Neural progenitor cell (in vitro differentiated cells): Measurements from ENCODE around the gene AGAP6. TPM values are rescaled to one million over a fixed set of nuclear protein-coding genes. Genes with fewer than 3 reads are reported as not detected.
"Not testable (repeated sequence)": the region's sequence is repeated elsewhere in the genome, so short reads cannot be mapped to it uniquely, and the experiment has no call there.

Source experiments
- DNase-seq: peaks from one replicate; pipeline ENCODE4 v3.0.0-alpha.2; 2016; ENCODE audit warnings: low spot score
- H2AFZ ChIP-seq: fragments of 200-600 bp; sonication (generic); replicated peaks from 2 replicates; pipeline ENCODE4 v1.6.1; 2016; ENCODE audit warnings: antibody characterized with exemption
- H3F3A ChIP-seq: fragments of 200-600 bp; sonication (generic); 2 replicates; pipeline ENCODE4 v1.6.1; 2016; ENCODE audit warnings: antibody characterized with exemption, low read depth
- H3K27ac ChIP-seq: fragments of 200-600 bp; sonication (generic); 2 replicates; pipeline ENCODE4 v1.5.1; 2016; ENCODE audit warnings: mild to moderate bottlenecking
- H3K27me3 ChIP-seq: fragments of 200-600 bp; sonication (generic); 2 replicates; pipeline ENCODE4 v1.6.1; 2016; ENCODE audit warnings: mild to moderate bottlenecking, moderate library complexity
- H3K36me3 ChIP-seq: fragments of 200-600 bp; sonication (generic); 2 replicates; pipeline ENCODE4 v1.5.1; 2016
- H3K4me1 ChIP-seq: fragments of 200-600 bp; sonication (generic); 2 replicates; pipeline ENCODE4 v1.6.1; 2016; ENCODE audit warnings: mixed run types
- H3K4me2 ChIP-seq: fragments of 200-600 bp; sonication (generic); 2 replicates; pipeline ENCODE4 v1.6.1; 2016
- H3K4me3 ChIP-seq: fragments of 200-600 bp; sonication (generic); 2 replicates; pipeline ENCODE4 v1.5.1; 2016
- H3K79me2 ChIP-seq: fragments of 200-600 bp; sonication (generic); 2 replicates; pipeline ENCODE4 v1.6.1; 2016; ENCODE audit warnings: low read depth
- H3K9ac ChIP-seq: fragments of 200-600 bp; sonication (generic); 2 replicates; pipeline ENCODE4 v1.6.1; 2016
- H3K9me3 ChIP-seq: fragments of 200-600 bp; sonication (generic); 2 replicates; pipeline ENCODE4 v1.5.1; 2016; ENCODE audit warnings: low read depth
- H4K20me1 ChIP-seq: fragments of 200-600 bp; sonication (generic); 2 replicates; pipeline ENCODE4 v1.6.1; 2016; ENCODE audit warnings: low read depth
- H3K27ac Mint-ChIP-seq: 3 replicates; pipeline ENCODE4 v1.8.0; 2021; ENCODE audit warnings: mixed read lengths
- H3K27me3 Mint-ChIP-seq: 2 replicates; pipeline ENCODE4 v1.8.0; 2022; ENCODE audit warnings: low read depth, mild to moderate bottlenecking, inconsistent platforms, moderate library complexity, mixed read lengths; ENCODE audit not compliant: insufficient read depth
- H3K36me3 Mint-ChIP-seq: 3 replicates; pipeline ENCODE4 v1.8.0; 2021; ENCODE audit warnings: mixed read lengths
- H3K4me1 Mint-ChIP-seq: 3 replicates; pipeline ENCODE4 v1.8.0; 2021; ENCODE audit warnings: mixed read lengths
- H3K4me3 Mint-ChIP-seq: 3 replicates; pipeline ENCODE4 v1.8.0; 2021; ENCODE audit warnings: mild to moderate bottlenecking, moderate library complexity, mixed read lengths
- H3K9me3 Mint-ChIP-seq: 3 replicates; pipeline ENCODE4 v1.8.0; 2020; ENCODE audit warnings: mixed read lengths
- EZH2 ChIP-seq: fragments of 200-600 bp; sonication (generic); IDR thresholded peaks from 2 replicates; pipeline ENCODE4 v1.6.1; 2017; ENCODE audit warnings: antibody characterized with exemption, mild to moderate bottlenecking, moderate library complexity
- EZH2phosphoT487 ChIP-seq: fragments of 200-600 bp; sonication (generic); IDR thresholded peaks from 2 replicates; pipeline ENCODE4 v1.6.1; 2017; ENCODE audit warnings: antibody characterized with exemption
- total RNA-seq: library from RNA; depleted of rRNA; stranded (reverse); fragments of >200 nt; gene quantifications from 2 replicates; pipeline ENCODE4 v1.2.3, GENCODE V29; 2015; ENCODE audit warnings: low replicate concordance

Gene AGAP6
- total RNA-seq, 1 donor from 2014 or later: 12.3 TPM

GRCh38 chr10:50015596-50016220 is 27.5 kb downstream of the AGAP6 start:
- not testable (repeated sequence) for H3K27ac Mint-ChIP-seq, H3K36me3 Mint-ChIP-seq, H3K4me3 ChIP-seq, H3K79me2 ChIP-seq, H3F3A ChIP-seq, H3K36me3 ChIP-seq, H3K9ac ChIP-seq, H3K9me3 Mint-ChIP-seq, H3K27ac ChIP-seq, H2AFZ ChIP-seq, H3K4me1 Mint-ChIP-seq, H3K9me3 ChIP-seq, H4K20me1 ChIP-seq, H3K27me3 Mint-ChIP-seq, H3K4me1 ChIP-seq, H3K4me3 Mint-ChIP-seq, DNase-seq, H3K27me3 ChIP-seq, H3K4me2 ChIP-seq

- H4K20me1 ChIP-seq, H3K36me3 Mint-ChIP-seq, H3K4me1 Mint-ChIP-seq: not testable (repeated sequence)
Observed at GRCh38 chr10:50016926-50017325, 28.7 kb downstream of the AGAP6 start.

GRCh38 chr10:50017646-50018045 is 29.4 kb downstream of the AGAP6 start:
- H3K27me3 Mint-ChIP-seq, H3K9me3 Mint-ChIP-seq, H3K4me3 Mint-ChIP-seq, H3K27ac Mint-ChIP-seq, H2AFZ ChIP-seq, H3K4me3 ChIP-seq, H3K4me1 Mint-ChIP-seq, H3K36me3 Mint-ChIP-seq, DNase-seq, H3K36me3 ChIP-seq, H4K20me1 ChIP-seq, H3K79me2 ChIP-seq, H3K27me3 ChIP-seq, H3K9ac ChIP-seq, H3K4me2 ChIP-seq, H3F3A ChIP-seq, H3K9me3 ChIP-seq, H3K27ac ChIP-seq, H3K4me1 ChIP-seq: not testable (repeated sequence)

More at GRCh38 chr10:50016926-50017325, 28.7 kb downstream of the AGAP6 start:
- H3K36me3 ChIP-seq, H3K4me1 ChIP-seq, H3K4me2 ChIP-seq, H3K9ac ChIP-seq, H3K9me3 ChIP-seq, DNase-seq, H3K27ac Mint-ChIP-seq, H3K4me3 Mint-ChIP-seq, H3K27me3 Mint-ChIP-seq, H3K27ac ChIP-seq, H3K27me3 ChIP-seq, H3K79me2 ChIP-seq, H2AFZ ChIP-seq, H3K4me3 ChIP-seq, H3K9me3 Mint-ChIP-seq, H3F3A ChIP-seq: not testable (repeated sequence)

GRCh38 chr10:50019279-50019678 is 31.1 kb downstream of the AGAP6 start:
- not testable (repeated sequence) for H4K20me1 ChIP-seq, H3K4me1 ChIP-seq, DNase-seq, H3F3A ChIP-seq, H3K27me3 Mint-ChIP-seq, H3K4me3 Mint-ChIP-seq, H3K4me2 ChIP-seq, H3K36me3 Mint-ChIP-seq, H3K9me3 ChIP-seq, H3K27ac ChIP-seq, H3K9ac ChIP-seq, H3K27me3 ChIP-seq, H3K79me2 ChIP-seq, H3K27ac Mint-ChIP-seq, H2AFZ ChIP-seq, H3K9me3 Mint-ChIP-seq, H3K36me3 ChIP-seq, H3K4me1 Mint-ChIP-seq, H3K4me3 ChIP-seq

GRCh38 chr10:50020451-50021024 is 32.3 kb downstream of the AGAP6 start:
- not testable (repeated sequence) for H3K27me3 ChIP-seq

GRCh38 chr10:50021646-50022045 is 33.4 kb downstream of the AGAP6 start:
- TF ChIP-seq EZH2: no peak
- TF ChIP-seq EZH2phosphoT487: no peak
- Histone ChIP-seq H3K9ac (no peak overlapping the region), H2AFZ (no peak overlapping the region), H3K79me2 (no peaks in the 10 kb centered on the region), H3K4me3 (no peak overlapping the region), H3K27ac (no peak overlapping the region), H3K9me3 (no peaks in the 10 kb centered on the region), H3K4me1 (no peaks in the 10 kb centered on the region), H3K27me3 (no peaks in the 10 kb centered on the region), H4K20me1 (no peaks in the 10 kb centered on the region), H3F3A (no peaks in the 10 kb centered on the region), H3K36me3 (no peaks in the 10 kb centered on the region), H3K4me2 (no peak overlapping the region)
- Mint-ChIP-seq H3K4me1 (no peaks in the 10 kb centered on the region), H3K9me3 (peaks cover 2% of the 10 kb centered on the region), H3K27me3 (no peaks in the 10 kb centered on the region), H3K27ac (no peak overlapping the region), H3K36me3 (no peaks in the 10 kb centered on the region), H3K4me3 (no peak overlapping the region)
- DNase-seq: no peak

More at GRCh38 chr10:50020451-50021024, 32.3 kb downstream of the AGAP6 start:
- H3K36me3 Mint-ChIP-seq, H3K4me3 ChIP-seq, H3K9ac ChIP-seq, H3K4me3 Mint-ChIP-seq, H3K9me3 ChIP-seq, H3K79me2 ChIP-seq, H3K4me2 ChIP-seq, H3K4me1 Mint-ChIP-seq, H3F3A ChIP-seq, DNase-seq, H3K36me3 ChIP-seq, H3K27ac ChIP-seq, H3K9me3 Mint-ChIP-seq, H4K20me1 ChIP-seq, H2AFZ ChIP-seq, H3K27ac Mint-ChIP-seq, H3K27me3 Mint-ChIP-seq, H3K4me1 ChIP-seq: not testable (repeated sequence)

- H3F3A ChIP-seq, H3K9me3 ChIP-seq, H2AFZ ChIP-seq, H3K27me3 ChIP-seq, H3K36me3 ChIP-seq, H3K36me3 Mint-ChIP-seq, H3K4me2 ChIP-seq, H3K79me2 ChIP-seq, H3K4me1 ChIP-seq, H3K4me3 Mint-ChIP-seq, DNase-seq, H3K27me3 Mint-ChIP-seq, H4K20me1 ChIP-seq, H3K4me1 Mint-ChIP-seq, H3K9ac ChIP-seq, H3K4me3 ChIP-seq, H3K27ac Mint-ChIP-seq, H3K27ac ChIP-seq, H3K9me3 Mint-ChIP-seq: not testable (repeated sequence)
Observed at GRCh38 chr10:50024716-50025383, 36.6 kb downstream of the AGAP6 start.
